HCEC 1CT (cell line): ENCODE results near the gene ABCA3.

Experiments
- DNase-seq: peaks from one replicate; pipeline ENCODE4 v3.0.0-alpha.2; 2017

ABCA3 gene

GRCh38 chr16:2299915-2300192 is 40.7 kb downstream of the ABCA3 start:
- DNase-seq, result no peak

DNA sequence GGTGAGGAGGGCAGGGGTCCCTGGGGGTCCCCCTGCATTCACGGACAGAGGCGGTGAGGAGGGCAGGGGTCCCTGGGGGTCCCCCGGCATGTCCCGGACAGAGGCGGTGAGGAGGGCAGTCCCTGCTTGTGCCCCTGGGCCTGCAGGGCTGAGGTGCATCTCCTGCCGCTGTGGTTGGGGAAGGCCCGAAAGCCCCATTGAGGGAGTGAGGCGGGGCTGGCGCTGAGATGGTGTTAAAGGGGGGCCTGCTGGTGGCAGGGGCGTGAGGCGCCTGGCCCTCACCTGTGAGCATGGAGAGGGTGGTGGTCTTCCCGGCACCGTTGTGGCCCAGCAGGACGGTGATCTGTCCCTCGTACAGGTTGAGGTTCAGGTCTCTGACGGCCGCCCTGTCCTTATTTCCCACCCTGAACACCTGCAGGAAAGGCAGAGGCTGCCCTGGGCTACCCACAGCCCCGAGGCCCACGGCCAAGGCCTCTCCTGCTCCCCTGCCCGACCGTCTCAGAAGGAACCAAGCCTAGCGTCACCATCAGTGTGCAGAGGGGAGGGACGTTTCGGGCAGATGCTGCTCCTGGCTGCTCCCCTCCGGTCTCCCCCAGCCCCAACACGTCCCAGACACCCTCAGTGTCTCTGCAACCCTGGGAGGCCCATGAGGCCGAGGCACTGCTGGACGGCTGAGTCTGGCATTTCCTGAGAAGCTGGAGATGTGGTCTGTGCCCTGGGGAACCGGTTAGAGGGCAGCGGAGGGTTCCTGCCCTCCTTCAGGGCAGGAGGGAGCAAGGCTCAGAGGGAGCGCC is 41.2 kb downstream of the ABCA3 start:
- no peak for DNase-seq

DNA sequence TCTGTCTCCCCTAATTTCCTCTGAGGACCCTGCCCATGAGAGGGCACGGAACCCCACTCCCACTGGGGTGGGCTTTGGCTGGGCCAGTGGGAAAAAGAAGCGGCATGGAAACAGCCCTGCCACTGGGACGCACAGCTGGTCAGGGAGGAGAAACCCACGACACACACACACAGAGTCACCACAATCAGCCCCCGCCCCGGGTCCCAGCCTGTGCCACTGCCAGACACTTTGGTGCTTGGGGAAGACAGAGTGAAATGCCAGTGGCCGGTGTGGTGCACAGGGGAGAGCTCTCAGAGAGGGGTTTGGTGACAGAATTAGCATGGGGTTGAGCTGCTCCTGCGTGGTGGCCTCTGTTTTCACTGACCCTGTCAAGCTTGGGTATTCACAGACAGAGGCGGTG is 41.9 kb downstream of the ABCA3 start:
- no peak for DNase-seq

- no peak for DNase-seq
These were observed 43.0 kb downstream of the ABCA3 start for GRCh38 chr16:2297506-2297860.

GRCh38 chr16:2296661-2297505 is 43.6 kb downstream of the ABCA3 start:
- peak; percentile 27 for DNase-seq

- DNase-seq, result no peak
These were observed 45.3 kb downstream of the ABCA3 start for GRCh38 chr16:2295056-2295798.

DNA sequence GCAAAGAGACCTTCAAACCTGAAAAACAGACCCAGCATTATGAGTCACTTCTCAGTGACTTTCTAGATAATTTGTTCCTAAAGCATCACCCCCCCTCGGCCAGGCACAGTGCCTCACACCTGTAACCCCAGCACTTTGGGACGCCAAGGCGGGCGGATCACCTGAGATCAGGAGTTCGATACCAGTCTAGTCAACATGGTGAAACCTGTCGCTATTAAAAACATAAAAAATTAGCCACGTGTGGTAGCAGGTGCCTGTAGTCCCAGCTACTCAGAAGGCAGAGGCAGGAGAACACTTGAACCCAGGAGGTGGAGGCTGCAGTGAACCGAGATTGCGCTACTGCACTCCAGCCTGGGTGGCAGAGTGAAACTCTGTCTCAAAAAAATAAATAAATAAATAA is 48.3 kb downstream of the ABCA3 start:
- DNase-seq, result no peak

DNA sequence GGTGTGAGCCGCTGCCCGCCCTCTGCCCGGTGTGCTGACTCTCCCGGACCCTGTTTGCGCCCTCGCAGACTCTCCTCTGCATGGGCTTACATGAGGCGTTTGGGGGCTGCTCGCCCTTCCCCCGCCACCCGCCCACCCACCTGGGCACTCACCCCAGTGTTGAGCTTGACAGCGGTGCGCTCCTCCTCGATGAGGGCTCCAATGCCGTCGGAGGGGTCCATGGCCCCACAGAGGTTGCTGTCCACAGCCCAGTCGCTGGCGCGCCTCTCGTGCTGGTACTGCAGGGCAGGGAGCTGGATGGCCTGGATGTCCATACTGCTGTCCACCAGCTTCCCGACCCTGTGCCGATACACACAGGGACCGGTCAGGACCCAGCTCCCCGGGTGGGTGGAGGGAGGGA is 51.2 kb downstream of the ABCA3 start:
- DNase-seq, result no peak

DNA sequence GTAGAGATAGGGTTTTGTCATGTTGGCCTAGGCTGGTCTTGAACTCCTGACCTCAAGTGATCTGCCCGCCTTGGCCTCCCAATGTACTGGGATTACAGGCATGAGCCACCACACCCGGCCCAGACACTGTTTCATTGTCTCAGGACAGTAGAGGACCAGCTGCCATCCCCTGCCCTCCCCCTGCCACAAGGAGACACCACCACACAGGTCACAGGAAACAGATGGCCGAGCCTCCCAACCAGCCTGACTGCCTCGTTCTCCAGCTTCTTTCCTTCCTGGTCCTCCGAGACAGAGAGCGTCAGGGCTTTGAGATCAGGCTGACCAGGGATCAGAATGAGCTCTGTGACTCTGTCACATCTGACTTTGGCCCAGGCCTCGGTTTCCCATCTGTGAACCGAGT is 51.8 kb downstream of the ABCA3 start:
- no peak for DNase-seq

DNA sequence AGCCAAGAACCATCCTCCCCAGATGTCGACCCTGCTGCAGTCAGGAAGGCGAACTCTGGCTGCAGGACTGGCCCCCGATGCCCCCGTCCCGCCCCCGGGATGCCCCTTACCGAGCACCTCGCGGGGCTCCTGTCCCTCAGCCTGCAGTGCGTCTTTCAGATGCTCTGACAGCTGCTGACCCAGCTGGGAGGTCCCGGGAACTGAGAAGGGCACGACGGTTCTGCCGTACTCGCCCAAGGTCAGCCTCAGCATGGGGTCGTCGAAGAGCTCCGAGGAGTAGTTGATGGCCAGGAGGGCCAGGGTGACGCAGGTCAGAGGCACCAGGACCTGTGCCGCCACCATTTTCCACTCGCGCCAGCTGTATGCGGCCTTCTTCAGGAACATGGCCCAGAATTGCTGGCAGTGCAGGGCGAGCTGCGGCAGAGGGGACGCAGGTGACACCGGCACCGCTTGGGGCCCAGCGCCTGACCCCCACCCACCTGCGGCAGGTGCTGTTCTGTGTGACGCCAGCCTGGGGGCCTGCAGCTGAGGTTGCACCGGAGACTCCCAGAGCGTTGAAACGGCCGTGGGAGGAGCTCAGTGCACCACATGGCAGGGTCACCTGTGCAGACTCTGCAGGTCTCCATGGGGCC is 52.5 kb downstream of the ABCA3 start:
- DNase-seq, result no peak

DNA sequence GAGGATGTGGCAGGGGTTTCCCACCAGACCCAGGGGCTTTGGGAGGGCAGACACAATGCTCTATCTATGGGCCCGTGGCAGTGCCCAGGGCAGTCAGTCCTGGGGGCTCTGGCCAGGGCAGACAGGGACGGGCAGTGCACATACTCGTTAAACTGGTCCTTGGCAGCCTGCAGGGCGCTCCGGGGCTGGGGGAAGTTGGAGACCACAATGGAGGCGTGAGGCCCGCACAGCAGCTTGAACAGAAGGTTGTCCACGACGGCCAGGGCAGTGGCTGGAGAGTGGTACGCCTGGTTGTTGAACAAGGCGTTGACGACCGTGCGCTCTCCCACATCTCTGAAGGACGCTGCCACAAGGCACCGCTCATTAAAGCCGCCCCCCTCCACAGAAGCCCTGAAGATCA is 54.0 kb downstream of the ABCA3 start:
- no peak for DNase-seq

DNA sequence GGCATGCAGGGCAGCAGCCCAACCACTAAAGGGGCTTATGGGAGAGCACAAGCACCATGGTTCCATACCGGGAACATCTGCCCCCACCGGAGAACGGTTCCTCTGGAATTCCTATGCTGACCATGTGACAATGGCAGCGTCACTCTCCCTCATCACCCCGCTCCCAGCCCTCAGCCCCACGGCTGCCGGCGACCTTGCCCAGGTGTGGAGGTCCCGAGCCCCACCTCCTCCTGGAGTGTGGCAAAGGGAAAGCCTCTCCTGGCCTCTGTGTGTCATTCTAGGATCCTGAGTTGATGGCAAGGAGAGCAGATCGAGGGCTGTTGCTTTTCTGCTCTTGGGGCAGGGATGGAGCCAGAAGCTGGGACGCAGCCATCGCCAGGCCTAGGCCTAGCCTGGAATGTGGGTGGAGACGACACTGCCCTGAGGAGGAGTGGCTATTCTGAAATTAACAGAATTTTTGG is 54.8 kb downstream of the ABCA3 start:
- DNase-seq, result no peak

GRCh38 chr16:2284797-2285576 is 55.5 kb downstream of the ABCA3 start:
- DNase-seq, result no peak

DNA sequence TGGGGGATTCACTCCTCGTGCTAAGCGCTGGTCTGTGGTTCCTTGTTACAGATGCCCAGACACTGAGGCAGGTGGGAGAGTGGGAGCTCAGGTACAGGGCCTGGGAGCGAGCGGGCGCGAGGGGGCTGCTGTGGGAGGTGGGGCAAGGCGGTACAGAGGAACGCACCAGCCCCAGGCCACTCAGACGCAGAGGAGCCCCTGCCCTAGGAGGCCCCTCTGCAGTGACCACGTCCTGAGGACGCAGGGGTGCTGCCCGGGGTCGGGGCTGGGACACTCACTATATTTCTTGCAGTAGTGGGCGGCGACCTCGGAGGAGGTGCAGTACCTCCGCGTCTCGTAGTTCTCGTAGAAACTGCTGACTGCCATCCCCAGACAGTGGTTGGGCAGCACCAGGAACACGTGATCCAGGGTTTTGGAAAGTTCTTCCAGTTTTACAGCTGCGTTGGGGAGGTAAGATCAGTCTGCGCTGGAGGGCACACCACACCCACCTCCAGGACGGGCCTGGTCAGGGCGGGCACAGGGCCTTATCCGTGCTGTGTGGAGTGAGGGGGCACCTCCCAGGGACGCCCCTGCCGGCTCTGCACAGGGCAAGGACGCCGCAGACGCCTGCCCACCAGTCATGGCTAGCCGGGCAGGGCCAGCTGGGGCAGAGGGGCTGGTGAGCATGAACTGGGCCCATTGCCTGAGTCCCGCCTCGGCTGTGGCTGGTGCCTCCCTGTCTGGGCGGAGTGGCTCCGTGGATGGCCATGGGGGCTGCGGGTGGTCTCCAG is 56.3 kb downstream of the ABCA3 start:
- DNase-seq, result no peak

DNA sequence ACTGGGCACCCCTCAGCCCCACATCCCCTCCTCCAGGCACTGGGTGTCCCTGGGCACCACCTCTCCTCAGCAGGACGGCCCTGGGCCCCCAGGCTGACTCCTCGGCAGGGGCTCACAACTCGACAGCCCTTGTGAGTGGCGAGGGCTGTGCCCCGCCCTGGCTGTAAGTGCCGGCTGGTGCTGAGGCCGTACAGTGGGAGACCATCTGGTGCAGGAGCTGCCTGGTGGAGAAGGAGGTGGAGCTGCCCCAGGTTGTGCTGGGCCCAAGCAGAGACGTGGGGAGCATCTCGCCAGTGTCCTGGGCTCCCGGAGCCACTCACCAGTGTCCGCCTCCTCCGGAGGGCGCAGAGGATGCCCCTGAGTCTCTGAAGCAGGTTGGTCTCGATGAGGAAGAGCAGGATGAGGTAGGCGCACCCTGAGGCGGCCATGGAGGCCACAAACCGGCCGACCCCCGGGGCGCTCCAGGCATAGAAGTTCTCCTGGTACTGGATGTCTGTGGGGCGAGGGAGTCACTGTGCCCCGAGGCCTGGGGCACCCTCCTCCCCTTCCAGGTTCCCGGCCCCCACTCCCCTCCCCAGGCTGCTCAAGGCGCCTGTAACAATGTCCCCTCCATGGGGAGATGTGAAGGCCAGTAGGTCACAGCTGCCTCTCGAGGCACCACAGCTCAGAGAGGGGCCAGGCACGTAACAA is 57.5 kb downstream of the ABCA3 start:
- DNase-seq, result no peak

DNA sequence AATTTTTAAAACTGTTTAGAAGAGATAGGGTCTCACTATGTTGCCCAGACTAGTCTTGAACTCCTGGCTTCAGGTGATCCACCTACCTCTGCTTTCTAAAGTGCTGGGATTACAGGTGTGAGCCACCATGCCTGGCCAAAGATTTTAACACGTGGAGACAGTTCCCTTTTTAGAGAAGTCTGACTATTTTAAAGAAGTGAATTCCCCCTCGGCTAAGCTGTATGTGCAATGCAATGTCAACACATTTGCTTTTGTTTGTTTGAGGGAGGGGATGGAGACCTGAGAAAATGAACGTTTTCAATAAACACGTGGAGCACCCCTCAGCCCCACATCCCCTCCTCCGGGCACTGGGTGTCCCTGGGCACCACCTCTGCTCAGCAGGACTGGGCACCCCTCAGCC is 58.3 kb downstream of the ABCA3 start:
- no peak for DNase-seq

DNA sequence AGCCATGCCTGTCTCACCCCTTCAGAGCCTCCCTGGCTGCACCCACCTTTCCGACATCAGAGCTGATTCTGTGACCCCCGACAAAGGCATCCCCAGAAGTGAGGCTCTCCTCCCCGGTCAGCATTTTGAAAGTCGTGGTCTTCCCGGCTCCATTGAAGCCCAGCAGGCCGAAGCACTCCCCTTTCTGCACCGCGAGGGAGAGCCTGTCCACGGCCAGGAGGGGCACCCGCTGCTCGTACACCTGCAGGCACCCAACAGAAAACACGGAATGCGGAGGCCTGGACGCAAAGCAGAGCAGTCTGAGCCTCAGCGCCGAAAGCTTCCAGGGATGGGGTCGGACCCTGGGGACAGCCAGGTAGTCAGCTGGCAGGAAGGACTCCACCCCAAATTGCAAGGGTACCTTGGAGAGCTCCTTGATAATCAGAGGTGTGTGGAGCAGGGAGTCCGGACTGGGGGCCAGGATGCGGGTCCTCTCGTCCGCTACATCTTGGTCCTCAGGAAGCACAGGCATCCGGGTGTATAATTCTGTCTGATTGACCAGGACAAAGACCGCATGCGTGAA is 59.5 kb downstream of the ABCA3 start:
- no peak for DNase-seq

DNA sequence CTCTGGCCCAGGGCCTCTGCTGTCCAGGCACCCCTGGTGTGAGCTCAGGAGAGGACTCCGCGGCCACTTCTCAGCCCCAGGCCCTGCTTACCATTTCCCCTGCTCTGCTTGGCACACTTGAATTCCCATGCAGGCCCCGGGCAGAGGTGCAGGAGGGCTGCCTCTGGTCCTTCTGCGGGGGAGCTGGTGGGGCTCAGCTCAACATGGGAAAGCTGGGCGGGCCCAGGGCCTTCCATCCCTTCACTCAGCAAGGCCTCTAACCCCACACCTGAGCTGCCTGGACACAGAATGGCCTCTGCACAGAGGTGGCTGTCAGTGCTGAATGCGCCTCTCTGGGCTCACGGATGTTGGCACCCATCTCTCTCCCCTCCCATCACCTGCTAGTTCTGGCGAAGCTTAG is 60.1 kb downstream of the ABCA3 start:
- no peak for DNase-seq

GRCh38 chr16:2278956-2279800 is 61.4 kb downstream of the ABCA3 start:
- no peak for DNase-seq

- DNase-seq, result no peak
These were observed 62.3 kb downstream of the ABCA3 start for GRCh38 chr16:2278272-2278608.
